DOHH2 (cell line): ENCODE data around the gene PDE4DIP.
"Not testable (repeated sequence)": the region's sequence is repeated elsewhere in the genome, so short reads cannot be mapped to it uniquely, and the experiment has no call there.

Experiments used
- EZH2phosphoT487 ChIP-seq: fragments of 200-600 bp; sonication (generic); IDR thresholded peaks from 2 replicates; pipeline ENCODE4 v1.6.1; 2017; ENCODE audit warnings: borderline replicate concordance, mild to moderate bottlenecking, antibody characterized with exemption, low read length, moderate library complexity, mixed read lengths
- TF ChIP-seq, protein P1 (sequence below): fragments of 200-600 bp; sonication (generic); IDR thresholded peaks from one replicate; pipeline ENCODE4 v1.5.1; 2014; ENCODE audit warnings: antibody characterized with exemption, mild to moderate bottlenecking, low read depth, low read length; ENCODE audit not compliant: poor library complexity, severe bottlenecking

DNA sequence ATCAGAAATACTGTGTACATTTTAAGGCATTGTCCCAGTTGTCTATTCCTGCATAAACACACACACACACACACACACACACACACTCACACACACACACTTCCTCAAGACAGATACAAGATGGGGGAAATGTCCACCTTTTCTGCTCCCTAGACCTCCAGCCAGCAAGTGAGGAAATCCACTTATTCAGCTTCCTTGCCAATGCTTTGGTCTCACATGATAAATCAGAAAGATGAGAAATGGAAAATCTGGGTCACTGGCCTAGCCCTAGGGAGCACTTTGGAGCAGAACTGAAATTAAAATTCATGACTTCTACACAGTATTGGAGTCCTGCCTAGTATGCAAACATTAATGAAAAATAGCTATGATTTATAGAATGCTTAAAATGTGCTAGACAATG is 15.3 kb upstream of the PDE4DIP start:
- TF ChIP-seq, protein P1, sequence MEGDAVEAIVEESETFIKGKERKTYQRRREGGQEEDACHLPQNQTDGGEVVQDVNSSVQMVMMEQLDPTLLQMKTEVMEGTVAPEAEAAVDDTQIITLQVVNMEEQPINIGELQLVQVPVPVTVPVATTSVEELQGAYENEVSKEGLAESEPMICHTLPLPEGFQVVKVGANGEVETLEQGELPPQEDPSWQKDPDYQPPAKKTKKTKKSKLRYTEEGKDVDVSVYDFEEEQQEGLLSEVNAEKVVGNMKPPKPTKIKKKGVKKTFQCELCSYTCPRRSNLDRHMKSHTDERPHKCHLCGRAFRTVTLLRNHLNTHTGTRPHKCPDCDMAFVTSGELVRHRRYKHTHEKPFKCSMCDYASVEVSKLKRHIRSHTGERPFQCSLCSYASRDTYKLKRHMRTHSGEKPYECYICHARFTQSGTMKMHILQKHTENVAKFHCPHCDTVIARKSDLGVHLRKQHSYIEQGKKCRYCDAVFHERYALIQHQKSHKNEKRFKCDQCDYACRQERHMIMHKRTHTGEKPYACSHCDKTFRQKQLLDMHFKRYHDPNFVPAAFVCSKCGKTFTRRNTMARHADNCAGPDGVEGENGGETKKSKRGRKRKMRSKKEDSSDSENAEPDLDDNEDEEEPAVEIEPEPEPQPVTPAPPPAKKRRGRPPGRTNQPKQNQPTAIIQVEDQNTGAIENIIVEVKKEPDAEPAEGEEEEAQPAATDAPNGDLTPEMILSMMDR: not testable (repeated sequence)
- not testable (repeated sequence) for TF ChIP-seq EZH2phosphoT487
